GM11168 (cell line): ENCODE measurements around the gene GOLM1.
"Not testable (repeated sequence)": the region's sequence is repeated elsewhere in the genome, so short reads cannot be mapped to it uniquely, and the experiment has no call there.

Experiments used
- in situ Hi-C: fragments of 300-500 bp; cut with MboI; formaldehyde crosslinking; loops from one replicate; pipeline ENCODE4 v1.12.0; 2022; ENCODE audit warnings: low sequenced_read_pairs; ENCODE audit not compliant: unreplicated experiment

Gene GOLM1

DNA sequence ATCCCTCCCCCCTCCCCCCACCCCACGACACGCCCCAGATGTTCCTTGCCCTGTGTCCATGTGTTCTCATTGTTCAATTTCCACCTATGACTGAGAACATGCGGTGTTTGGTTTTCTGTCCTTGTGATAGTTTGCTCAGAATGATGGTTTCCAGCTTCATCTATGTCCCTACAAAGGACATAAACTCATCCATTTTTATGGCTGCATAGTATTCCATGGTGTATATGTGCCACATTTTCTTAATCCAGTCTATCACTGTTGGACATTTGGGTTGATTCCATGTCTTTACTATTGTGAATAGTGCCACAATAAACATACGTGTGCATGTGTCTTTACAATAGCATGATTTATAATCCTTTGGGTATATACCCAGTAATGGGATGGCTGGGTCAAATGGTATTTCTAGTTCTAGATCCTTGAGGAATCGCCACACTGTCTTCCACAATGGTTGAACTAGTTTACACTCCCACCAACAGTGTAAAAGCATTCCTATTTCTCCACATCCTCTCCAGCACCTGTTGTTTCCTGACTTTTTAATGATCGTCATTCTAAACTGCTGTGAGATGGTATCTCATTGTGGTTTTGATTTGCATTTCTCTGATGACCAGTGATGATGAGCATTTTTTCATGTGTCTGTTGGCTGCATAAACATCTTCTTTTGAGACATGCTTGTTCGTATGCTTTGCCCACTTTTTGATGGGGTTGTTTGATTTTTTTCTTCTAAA lies 51.2 kb downstream of the GOLM1 start:
- in situ Hi-C loops, result not testable (repeated sequence)

DNA sequence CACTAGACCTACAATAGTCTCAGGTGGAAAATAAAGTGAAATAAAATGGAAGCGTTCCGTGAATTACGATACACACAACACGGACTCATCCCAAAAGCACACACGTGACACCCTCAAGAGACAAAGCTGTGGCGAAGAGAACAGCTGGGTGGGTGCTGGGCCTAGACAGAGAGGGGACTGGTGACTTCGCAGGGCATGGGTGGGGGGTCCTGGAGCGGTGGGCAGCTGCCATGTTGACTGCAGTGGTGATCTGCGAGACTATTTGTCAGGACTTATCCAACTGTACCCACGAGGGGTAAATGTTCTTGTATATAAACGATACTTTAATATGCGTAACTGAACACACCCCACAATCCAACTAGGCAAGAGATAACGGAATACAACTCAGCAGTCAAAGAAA lies 52.0 kb downstream of the GOLM1 start:
- in situ Hi-C loops, result no loop called here

DNA sequence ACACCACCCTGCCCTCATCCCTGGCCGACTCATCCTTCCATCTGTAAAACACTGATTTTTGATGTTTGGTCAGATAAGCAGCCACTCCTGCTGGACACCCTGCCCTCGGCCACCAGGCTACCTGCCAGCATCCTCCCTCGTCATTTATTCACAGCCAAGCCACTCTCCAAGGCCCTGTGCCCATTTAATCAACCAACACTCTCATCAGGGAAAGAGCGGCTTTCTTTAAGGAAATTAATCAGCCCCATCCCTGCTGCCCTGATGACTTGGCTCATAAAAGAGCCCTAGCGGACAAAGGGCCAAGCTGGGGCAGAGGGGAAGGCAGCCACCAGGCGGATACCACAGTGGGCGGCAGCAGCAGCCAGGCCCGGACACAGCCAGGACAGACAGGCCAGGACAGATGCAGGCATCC lies 52.4 kb downstream of the GOLM1 start:
- in situ Hi-C loops, result no loop called here

DNA sequence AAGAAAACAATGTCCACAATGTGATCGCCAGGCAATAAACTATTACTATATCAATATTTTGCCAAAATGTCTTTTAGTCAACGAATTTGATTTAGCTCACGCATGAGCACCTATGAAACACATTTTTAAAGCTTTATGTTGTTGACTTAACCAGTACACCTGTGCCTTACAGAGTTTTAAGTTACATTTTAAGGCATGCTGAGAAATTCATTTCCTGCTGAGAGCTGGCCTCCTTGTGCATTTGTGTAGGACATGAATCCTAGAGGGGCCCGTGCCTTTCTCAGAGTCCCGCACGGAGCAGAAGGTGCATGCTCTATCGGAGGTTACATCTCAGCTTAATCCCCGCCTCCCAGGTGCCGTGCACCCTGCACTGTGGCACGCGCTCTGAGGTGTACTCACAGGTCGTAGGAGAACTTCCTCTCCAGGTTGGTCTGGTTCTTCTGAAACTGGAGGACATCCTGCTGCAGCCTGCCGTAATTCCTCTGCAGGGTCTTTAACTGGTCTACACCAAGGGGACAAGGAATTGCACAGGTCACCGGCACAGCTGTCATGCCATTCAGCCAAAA lies 53.2 kb downstream of the GOLM1 start:
- in situ Hi-C loops, result no loop called here

DNA sequence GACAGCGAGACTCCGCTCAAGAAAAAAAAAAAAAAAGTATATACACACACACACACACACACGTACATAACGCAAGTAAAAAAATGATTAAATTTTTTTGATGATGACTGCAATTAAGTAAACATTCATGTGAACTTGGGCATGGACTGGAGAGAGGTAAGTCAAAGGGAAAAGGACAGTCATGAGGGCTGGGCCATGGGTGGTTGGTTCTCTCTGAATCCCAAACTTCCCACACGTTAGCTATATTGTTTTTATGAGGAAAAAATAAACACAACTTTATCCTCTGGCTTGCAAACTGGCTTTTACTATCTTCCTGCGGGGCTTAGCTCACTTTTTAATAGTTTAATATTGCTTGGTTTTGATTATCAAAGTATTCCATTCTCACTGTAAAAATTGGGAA lies 53.7 kb downstream of the GOLM1 start:
- in situ Hi-C loops, result no loop called here

DNA sequence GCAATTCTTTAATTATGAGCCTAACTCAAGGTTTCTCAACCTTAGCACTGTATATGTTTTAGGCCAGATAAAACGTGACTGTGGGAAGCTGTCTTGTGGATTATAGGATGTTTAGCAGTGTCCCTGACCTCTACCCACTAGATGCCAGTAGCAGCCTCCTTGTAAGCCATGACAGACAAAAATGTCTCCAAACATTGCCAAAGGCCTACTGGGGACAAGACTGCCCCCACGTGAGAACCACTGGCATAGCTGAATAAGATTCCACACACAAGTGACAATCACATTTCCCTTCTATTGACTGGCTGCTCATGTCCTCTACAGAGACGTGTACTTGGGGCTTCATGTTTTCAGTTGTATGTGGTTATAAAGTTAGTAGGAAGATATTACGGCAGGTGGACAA lies 55.4 kb downstream of the GOLM1 start:
- in situ Hi-C loops, result no loop called here

DNA sequence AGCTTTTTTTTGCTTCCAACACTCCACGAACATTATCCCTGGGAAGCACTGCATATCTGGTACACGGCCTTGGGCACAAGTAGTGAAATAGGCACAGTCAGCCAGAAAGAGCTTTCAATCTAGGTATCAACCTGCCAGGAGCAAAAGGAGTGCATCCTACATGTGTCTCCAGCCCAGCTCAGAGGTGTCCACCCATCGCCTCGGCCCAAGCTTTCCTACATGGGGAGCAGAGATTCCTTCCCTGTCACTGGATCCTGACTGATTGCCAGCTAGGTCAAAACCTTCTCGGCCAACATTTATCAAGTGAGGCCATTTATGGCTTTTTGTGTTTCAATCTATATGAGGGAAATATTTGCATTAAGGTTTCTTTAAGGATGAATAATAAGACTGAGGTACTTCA lies 55.8 kb downstream of the GOLM1 start:
- in situ Hi-C loops, result no loop called here

DNA sequence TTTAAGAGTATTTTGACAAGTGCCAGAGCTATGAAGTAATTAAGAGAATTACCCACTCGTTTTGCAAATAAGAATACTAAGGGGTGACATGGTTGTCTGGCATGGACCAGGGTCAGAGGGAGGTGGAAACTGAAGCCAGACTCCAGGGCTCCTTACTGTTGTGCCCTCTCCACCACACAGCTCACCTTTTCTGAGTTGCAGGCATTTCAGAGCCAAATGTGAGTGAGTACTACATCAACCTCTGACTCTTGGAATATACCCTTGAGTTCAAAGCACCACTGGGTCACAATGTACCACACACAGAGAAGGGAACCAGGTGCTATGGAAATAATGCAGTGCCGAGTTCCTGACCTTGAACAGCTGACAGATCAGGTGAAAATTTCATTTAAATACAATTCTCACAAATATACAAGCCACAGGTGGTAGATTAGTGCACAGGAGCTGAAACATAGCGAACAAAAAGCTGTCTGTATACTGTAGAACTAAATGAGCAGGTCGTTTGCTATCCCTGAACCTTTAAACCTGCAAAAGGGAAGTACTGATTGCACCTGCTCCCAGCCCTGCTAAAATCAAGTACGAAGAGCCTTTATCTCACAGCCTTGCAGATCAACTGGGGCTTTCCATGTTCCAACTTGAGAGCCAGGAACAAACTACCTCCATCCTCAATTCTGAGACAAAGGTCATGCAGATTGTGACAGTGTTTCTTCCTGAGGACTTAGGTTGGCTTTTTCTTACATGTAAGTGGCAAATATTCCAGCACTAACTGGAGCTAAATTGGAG lies 57.0 kb downstream of the GOLM1 start:
- in situ Hi-C loops, result no loop called here

DNA sequence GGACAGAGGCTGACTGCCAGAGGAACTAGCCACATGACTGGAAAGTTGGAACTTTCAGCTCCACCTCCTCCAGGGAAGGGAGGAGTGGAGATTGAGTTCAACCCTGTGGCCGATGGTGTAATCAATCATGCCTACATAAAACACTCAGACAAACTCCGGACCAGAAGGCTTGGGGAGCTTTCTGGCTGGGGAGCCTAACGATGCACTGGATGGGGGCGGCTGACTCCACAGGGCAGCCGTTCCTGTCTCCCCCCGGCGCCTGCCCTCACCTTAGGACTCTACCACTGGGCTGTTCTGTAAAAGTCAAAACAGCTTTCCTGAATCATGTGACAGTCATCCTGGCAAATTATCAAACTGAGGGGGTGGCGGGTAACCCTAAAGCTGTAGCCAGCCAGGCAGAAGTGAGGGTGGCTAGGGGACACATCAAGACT lies 58.0 kb downstream of the GOLM1 start:
- in situ Hi-C loops, result no loop called here

DNA sequence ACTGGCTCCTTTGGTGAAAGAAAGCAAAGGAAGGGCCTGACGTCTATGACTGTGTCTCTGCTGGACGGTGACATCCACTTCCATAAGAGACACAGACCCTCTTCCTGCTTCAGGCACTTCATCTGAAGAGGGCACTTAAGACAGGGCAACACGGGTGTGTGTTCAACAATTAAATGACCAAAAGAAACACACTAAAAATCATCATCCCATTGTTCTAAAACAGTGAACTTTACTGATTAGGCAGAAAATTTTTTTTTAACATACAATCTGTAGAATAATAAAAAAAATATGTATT lies 58.5 kb downstream of the GOLM1 start:
- in situ Hi-C loops, result no loop called here

DNA sequence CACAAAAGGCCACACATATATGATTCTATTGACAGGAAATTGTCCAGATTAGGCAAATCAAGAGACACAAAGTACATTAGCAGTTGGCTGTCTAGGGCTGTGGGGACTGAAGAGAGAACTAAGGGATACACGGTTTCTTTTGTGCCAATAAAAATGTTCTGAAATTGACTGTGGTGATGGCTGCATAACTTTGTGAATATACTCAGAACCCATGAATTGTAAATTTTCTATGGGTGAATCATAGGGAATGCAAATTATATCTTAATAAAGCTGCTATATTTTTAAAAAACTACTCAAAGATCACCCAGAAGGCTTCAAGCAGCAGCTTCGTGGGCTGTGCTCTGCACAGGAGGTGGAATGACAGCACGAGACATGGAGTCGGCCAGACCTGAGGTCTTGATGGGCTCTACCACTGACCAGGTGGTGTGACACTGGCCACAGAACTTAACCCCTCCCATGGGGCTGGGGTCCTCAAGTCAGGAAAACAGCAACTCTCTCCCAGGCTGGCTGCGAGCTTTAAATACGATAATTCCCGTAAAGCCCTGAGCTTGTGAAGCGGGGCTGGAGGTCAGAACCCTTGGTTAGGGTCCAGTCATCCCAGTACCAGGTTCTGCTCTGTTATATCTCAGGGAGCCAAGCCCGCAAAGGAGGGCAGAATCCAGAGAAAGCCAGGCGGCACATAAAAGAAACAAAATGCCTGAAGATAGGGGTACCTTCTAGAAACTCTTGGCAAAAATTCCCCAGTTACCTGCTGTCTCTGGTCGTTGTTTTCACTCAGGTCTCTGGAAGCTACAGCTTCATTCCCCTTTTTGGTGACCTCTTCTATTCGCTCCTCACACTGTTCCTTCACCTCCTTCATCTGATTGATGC lies 59.1 kb downstream of the GOLM1 start:
- in situ Hi-C loops, result no loop called here

DNA sequence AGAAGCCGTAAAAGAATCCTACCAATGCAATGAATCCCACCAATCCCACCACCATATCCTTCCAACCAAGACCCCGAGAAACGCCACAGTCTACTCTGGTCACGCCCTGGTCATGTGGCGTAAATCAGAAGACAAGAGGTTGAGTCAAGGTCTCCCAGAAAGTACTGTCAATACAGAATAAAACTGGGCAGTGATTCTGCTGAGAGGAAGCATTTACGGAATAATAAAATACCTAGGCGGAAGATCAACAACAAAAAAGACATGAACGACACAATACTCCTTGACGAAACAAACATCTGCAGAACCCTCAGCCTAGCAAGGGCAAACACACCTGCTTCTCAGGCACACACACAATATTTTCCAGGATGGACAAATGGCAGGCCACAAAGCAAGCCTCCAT lies 62.8 kb downstream of the GOLM1 start:
- in situ Hi-C loops, result no loop called here

DNA sequence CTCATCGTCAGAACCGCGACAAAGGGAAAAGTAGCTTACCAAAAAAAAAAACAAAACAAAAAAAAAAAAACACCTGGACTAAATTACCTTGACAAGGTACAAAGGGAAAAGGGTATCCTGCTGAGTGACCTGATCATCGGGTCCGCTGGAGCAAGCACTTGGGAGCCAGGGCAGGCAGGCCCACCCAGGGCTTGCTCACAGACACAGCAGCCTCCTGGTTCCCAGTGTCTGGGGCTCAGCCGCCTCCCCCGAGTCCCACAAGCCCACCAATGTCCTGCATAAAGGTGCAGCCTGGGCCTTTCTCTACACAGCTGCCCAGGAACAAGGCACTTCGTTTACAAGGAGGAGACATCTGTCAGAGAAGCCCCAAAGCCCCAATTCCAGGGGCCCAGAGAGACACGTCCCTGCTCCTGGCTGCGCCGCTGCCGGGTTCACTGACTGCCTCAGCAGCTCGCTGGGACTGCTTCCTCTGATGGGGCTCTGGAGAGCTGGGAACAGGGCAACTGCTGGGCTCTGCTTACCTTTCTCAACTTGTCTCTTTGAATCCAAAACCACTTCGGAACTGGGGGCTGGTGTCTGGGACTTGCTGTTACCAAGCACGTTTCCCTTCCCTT lies 63.4 kb downstream of the GOLM1 start:
- in situ Hi-C loops, result no loop called here

DNA sequence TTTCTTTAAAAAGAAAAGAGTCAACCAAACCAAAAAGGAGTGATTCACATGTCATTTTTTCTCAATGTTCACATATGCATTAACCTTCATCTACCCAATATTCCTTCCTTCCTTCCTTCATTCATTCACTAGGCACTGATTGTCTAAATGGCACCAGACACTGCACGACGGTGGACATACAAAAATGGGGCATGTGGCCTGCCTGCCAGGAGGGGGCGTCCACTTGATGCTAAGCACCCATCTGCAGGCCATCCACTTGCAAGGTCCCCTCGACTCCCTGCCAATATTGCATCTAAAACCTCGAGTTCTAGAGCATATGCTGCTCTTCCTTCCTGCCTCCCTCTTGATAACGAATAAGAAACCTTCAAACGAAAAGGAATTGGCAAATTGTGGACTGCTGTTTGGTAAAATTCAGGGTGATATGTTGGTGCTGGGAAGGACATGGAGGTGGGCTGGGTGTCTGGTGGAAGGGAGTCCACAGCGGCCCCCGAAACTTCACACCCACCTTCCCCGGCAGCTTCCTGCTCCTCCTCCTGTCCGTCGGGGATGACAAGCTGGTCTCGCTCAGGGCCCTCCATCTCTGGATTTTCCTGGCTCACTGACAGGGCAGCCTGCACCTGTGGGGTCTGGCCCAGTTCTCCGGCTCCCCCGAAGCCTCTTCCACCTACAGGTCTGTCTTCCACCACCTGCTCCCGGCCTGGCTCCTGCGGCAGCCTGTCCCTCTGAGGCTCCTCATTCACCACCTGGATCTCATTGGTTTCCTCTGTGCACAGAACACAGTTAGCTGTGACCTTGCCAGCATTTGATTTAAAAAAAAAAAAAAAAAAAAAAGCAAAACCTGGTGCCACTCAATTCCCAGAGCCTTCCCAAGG lies 64.3 kb downstream of the GOLM1 start:
- in situ Hi-C loops, result no loop called here

DNA sequence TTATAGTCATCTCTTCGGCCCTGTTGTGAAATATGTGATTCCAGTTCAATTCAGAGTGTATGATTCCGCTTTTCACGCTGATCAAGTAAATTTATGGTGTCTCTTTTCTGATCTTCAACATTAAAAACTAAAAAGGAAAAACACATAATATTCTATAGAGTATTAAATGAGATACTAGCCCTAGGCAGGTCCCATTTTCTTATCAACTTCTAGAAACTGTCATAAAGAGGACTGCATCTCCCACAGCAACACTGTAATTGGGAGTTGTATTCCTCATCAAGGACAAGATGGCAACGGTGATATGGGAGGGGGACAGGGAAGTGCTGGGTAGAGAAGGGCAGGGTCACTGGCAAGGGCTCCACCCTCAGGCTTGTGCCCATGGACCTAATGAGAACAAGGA lies 71.6 kb downstream of the GOLM1 start:
- in situ Hi-C loops, result no loop called here

DNA sequence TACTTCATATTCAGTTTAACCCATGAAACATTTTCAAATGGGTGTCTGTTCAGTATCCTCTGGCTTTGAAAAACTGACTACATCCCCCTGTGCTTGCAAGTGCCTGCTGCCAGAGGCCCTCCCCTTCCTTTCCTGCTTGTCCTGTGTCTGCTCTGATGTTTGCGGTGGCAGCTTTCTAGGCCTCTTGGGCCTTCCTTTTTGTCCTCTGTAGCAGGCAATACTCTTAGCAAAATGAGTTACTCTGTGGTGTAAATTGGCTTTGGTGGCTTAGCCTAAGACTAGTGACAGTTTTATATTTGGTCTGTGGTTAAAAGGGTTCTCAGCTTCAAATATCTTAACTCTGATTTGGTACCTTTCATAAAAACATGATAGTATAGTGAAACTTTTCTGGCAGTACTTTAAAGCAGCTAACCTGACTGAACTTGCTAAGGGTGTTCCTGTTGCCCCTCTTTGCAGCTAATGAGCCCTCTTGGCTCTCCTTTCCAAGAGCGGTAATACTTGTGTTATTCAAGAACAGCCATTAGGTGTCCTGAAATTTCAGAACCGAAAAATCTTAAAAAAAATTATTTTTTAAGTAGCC lies 76.6 kb downstream of the GOLM1 start:
- in situ Hi-C loops, result no loop called here

DNA sequence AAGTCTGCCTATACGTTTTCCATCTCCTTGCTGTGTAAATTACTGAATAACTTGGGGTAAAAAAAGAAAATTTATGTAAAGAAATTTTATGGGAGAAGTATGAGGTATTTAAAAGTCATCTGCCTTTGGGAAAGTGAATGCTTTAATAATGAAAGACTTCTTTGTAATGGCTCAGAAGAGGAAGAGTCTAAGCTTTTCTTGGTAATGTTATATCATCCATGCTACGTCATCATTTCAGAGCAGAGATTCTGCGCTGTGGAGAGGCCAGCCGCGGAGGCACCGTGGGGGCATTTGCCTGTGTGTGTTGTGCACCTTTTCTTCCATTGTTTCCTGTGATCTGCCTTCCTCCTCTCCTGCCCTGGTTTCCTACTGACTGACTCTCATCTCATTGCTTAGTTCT lies 78.2 kb downstream of the GOLM1 start:
- in situ Hi-C loops, result no loop called here

DNA sequence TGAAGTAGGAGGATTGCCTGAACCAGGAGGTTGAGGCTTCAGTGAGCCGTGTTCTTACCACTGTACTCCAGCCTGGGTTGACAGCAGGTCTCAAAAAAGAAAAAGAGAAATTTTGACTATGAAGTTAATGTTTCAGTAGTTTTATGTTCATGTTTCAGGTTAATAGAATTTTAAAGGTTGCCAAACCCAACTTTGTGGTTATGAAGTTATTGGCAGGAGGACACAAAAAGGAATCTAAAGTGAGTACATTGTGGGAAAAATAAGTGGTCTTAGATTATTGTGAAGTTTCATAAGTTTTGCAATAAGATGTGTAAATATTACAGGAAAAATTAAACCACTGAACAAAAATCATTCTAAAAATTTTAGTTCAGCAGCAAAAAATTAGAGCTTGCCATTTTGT lies 78.6 kb downstream of the GOLM1 start:
- in situ Hi-C loops, result no loop called here

DNA sequence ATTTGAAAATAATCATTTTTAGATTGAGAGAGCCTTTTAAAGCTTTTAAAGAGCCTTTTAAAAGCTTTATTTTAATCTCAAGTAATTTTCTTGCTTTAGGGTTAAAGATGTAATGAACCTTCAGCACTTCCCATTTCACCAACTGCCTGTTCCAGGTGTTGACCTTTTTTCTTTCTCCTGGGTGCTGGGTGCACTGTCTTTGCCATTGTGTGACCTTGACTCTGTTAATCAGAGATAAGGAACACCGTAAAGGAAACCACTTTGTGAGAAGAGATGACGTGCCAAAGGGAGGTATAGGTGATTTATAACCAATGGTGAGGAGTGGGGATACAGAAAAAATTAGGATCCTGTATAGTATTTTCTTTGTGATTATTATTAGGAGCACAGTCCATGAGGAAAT lies 90.2 kb downstream of the GOLM1 start:
- in situ Hi-C loops, result no loop called here
